PC-3 (cell line): ENCODE data around the gene UQCC3. TPM values are rescaled to one million over a fixed set of nuclear protein-coding genes. Genes with fewer than 3 reads are reported as not detected.
A peak's percentile ranks its signal among the peaks of the same experiment; 100 is the strongest.

Source experiments
- ATAC-seq: fragments of 200-7000 bp; cut with Tn5 transposase; 2 replicates; pipeline ENCODE4 v1.9.1; 2020; ENCODE audit warnings: mild to moderate bottlenecking, moderate library complexity
- BruUV-seq: library from RNA; stranded (reverse); fragments of 400-500 nt; replicated peaks from 2 replicates; lab custom pipeline; 2021; lab: Mats Ljungman, UMichigan
- CTCF ChIA-PET: fragments of 300-600 bp; sonication (Branson Sonifier 250); formaldehyde crosslinking; loops from one replicate; lab custom pipeline; 2022; ENCODE audit warnings: antibody characterized with exemption; lab: Charles Lee
- POLR2A ChIA-PET: fragments of 300-600 bp; sonication (Branson Sonifier 250); formaldehyde crosslinking; loops from one replicate; lab custom pipeline; 2022; ENCODE audit warnings: antibody characterized with exemption; ENCODE audit not compliant: unreplicated experiment; lab: Charles Lee
- DNase-seq: peaks from one replicate; pipeline ENCODE4 v3.0.0-alpha.2; 2015
- H2AFZ ChIP-seq: fragments of 300-600 bp; sonication (generic); 2 replicates; pipeline ENCODE4 v1.6.0; 2016; ENCODE audit warnings: antibody characterized with exemption, low read length
- H3F3A ChIP-seq: fragments of 300-600 bp; sonication (generic); one replicate; pipeline ENCODE4 v1.6.0; 2017; ENCODE audit warnings: antibody characterized with exemption, low read length, control low read depth, mild to moderate bottlenecking; ENCODE audit not compliant: unreplicated experiment
- H3K27ac ChIP-seq: fragments of 300-600 bp; sonication (generic); 2 replicates; pipeline ENCODE4 v1.5.1; 2016; ENCODE audit warnings: mild to moderate bottlenecking, low read length
- H3K27me3 ChIP-seq: fragments of 300-600 bp; sonication (generic); 2 replicates; pipeline ENCODE4 v1.6.1; 2016; ENCODE audit warnings: low read length, mixed read lengths
- H3K36me3 ChIP-seq: fragments of 300-600 bp; sonication (generic); 2 replicates; pipeline ENCODE4 v1.6.1; 2016; ENCODE audit warnings: low read depth, mixed run types, low read length, mixed read lengths
- H3K4me1 ChIP-seq: fragments of 300-600 bp; sonication (generic); 2 replicates; pipeline ENCODE4 v1.5.1; 2016; ENCODE audit warnings: low read length; ENCODE audit not compliant: insufficient read depth
- H3K4me2 ChIP-seq: fragments of 300-600 bp; sonication (generic); 2 replicates; pipeline ENCODE4 v1.6.0; 2016; ENCODE audit warnings: low read length
- H3K4me3 ChIP-seq: fragments of 300-600 bp; sonication (generic); 2 replicates; pipeline ENCODE4 v1.5.1; 2016; ENCODE audit warnings: mild to moderate bottlenecking, low read length, mixed read lengths
- H3K79me2 ChIP-seq: fragments of 300-600 bp; sonication (generic); 2 replicates; pipeline ENCODE4 v1.6.1; 2017; ENCODE audit warnings: low read length, mixed read lengths
- H3K9ac ChIP-seq: fragments of 300-600 bp; sonication (generic); 2 replicates; pipeline ENCODE4 v1.6.0; 2016; ENCODE audit warnings: mild to moderate bottlenecking, low read length
- H3K9me2 ChIP-seq: fragments of 300-600 bp; sonication (generic); replicated peaks from 2 replicates; pipeline ENCODE4 v1.6.1; 2016; ENCODE audit warnings: mixed run types, low read length, mixed read lengths
- H3K9me3 ChIP-seq: fragments of 300-600 bp; sonication (generic); 2 replicates; pipeline ENCODE4 v1.6.1; 2016; ENCODE audit warnings: low read length, mixed read lengths
- H4K20me1 ChIP-seq: fragments of 300-600 bp; sonication (generic); 2 replicates; pipeline ENCODE4 v1.6.1; 2016; ENCODE audit warnings: low read length, mixed read lengths
- CTCF ChIP-seq: fragments of 300-600 bp; sonication (generic); conservative IDR thresholded peaks from 2 replicates; pipeline ENCODE4 v1.5.1; 2017; ENCODE audit warnings: antibody characterized with exemption, low read depth, mild to moderate bottlenecking, low read length
- EZH2 ChIP-seq: fragments of 300-600 bp; sonication (generic); IDR thresholded peaks from one replicate; pipeline ENCODE4 v1.6.1; 2017; ENCODE audit warnings: antibody characterized with exemption, mild to moderate bottlenecking, low read length; ENCODE audit not compliant: unreplicated experiment
- EZH2phosphoT487 ChIP-seq: fragments of 300-600 bp; sonication (generic); IDR thresholded peaks from 2 replicates; pipeline ENCODE4 v1.6.1; 2018; ENCODE audit warnings: mild to moderate bottlenecking, antibody characterized with exemption, low read length, borderline replicate concordance
- intact Hi-C: fragments of 100-400 bp; cut with micrococcal nuclease; formaldehyde crosslinking; loops from 2 replicates; pipeline ENCODE4 v1.9.0; 2023
- total RNA-seq: library from RNA; depleted of rRNA; stranded (reverse); fragments of >200 nt; gene quantifications from 2 replicates; pipeline ENCODE4 v1.2.3, GENCODE V29; 2014

The UQCC3 gene
- total RNA-seq, 1 experiment from 2014 or later = 83.6 TPM

- Histone ChIP-seq H3K4me3 (no peak overlapping the region), H3K36me3 (no peaks in the 10 kb centered on the region), H3F3A (no peaks in the 10 kb centered on the region), H2AFZ (no peak overlapping the region), H3K79me2 (peaks cover 12% of the 10 kb centered on the region), H3K27ac (no peak overlapping the region), H3K4me1 (peaks cover 6% of the 10 kb centered on the region), H3K9me3 (no peaks in the 10 kb centered on the region), H4K20me1 (no peaks in the 10 kb centered on the region), H3K27me3 (no peaks in the 10 kb centered on the region), H3K9me2 (no peaks in the 10 kb centered on the region), H3K9ac (no peak overlapping the region), H3K4me2 (no peak overlapping the region)
- CTCF ChIA-PET = no interaction called here
- DNase-seq = no peak
- POLR2A ChIA-PET = interaction anchor here (0.5 to 0.8 kb wide), 2 partner anchors 8 to 143 kb away, joined by 7 to 8 read pairs; partner anchors contain the start of genes C11orf98 and CSKMT
- ATAC-seq = no peak
- TF ChIP-seq EZH2phosphoT487 (no peak), EZH2 (no peak), CTCF (no peak)
- BruUV-seq = no TSS peak
- intact Hi-C loops = no loop called here
Measured at GRCh38 chr11:62656796-62657429, 14.6 kb upstream of the UQCC3 start.

DNA sequence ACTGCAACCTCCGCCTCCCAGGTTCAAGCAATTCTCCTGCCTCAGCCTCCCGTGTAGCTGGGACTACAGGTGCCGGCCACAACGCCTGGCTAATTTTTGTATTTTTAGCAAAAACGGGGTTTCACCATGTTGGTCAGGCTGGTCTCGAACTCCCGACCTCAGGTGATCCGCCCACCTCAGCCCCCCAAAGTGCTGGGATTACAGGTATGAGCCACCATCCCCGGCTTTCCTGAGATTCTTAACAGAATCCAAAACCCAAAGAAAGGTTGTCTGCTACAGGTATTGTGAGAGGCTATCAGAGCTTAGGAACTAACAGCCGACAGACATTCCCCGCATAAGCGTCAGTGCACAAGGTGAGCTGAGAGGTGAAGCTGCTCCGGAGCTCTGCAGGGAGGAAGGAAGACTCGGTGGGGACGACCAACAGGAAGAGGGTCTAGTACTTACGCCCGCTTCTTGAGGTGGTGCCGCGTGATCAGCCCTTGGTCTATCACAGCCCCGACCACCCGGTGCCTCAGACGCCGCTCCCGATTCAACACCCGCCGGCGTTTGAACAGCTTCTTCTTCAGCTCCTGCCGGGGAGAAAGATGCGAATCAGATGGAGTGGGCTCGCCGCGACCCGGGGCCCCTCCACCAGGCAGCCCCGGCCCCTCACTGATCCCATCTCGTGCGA is 6.9 kb upstream of the UQCC3 start:
- POLR2A ChIA-PET = interaction anchor here (0.5 to 2.1 kb wide), 17 partner anchors 8 to 1678 kb away, joined by 3 to 22 read pairs (median 5); partner anchors contain the start of genes EEF1G, HNRNPUL2, INTS5 and MTA2
- DNase-seq (peak; percentile 78), ATAC-seq (peak; percentile 55)
- Histone ChIP-seq H3K36me3 (peaks cover 16% of the 10 kb centered on the region), H3K4me3 (peak overlapping the region; percentile 98), H3K9me3 (no peaks in the 10 kb centered on the region), H3K4me1 (peaks cover 20% of the 10 kb centered on the region), H3K4me2 (peak overlapping the region; percentile 93), H3F3A (peaks cover 11% of the 10 kb centered on the region), H3K9ac (peak overlapping the region; percentile 92), H3K9me2 (no peaks in the 10 kb centered on the region), H3K79me2 (peaks cover 53% of the 10 kb centered on the region), H4K20me1 (peaks cover 14% of the 10 kb centered on the region; the same call in 1 of the 2 replicates), H2AFZ (peak overlapping the region; percentile 97), H3K27ac (peak overlapping the region; percentile 36), H3K27me3 (no peaks in the 10 kb centered on the region)
- intact Hi-C loops = no loop called here
- TF ChIP-seq EZH2phosphoT487 (no peak), CTCF (no peak)
- CTCF ChIA-PET = interaction anchor here (0.5 to 1.7 kb wide), 4 partner anchors 11 to 53 kb away, joined by 3 to 8 read pairs (median 6); partner anchors contain the start of gene B3GAT3
- BruUV-seq = TSS peak; percentile 75
